ENCODE results near the gene CLIC1.

Gene CLIC1

DNA sequence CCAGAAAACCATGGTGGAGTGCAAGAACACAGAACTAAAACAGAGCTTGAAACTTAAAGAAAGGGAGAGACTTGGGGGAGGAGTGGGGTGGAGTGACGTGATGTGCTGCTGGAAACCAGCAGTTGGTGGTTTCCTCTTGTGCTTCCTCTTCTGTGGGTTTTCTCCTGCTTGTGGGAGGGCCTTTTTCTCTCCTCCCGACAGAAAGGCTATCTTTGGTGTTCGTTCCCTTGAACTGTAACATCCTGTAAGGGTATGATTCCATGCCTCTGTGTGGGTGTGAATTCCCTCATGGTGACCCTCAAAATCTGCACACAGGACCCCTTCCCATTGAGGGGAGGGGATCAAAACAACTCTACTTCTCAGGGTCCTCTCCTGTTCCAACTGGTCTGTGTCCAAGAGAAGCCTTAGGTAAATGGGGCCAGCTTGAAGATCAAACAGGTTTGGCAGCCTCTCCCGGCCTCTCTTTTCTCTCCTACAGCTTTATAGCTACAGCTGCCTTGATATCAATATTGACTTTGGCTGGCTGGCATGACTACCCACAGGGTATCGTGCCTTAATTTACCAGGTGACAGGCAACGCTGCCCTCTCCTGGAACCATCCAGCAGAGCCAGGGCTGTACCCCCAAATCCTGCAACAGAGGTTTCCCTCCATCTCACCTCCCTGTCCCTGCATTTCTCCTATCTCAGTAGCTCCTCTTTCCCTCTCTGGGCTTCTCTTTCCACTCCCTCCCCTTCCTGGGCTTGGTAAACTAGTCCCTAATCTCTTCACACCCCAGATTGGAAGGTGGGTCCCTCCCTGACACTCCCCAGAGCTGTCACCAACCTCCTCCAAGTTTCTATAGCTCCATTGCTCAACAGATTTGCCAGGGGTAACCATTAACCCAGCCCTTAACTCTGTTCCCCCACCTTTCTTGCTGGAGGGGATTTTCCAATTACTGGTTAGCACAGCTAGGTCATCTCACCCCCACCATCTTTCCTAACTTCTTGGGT, 2.0 kb upstream of the CLIC1 start:
- DNase-seq = no peak

DNA sequence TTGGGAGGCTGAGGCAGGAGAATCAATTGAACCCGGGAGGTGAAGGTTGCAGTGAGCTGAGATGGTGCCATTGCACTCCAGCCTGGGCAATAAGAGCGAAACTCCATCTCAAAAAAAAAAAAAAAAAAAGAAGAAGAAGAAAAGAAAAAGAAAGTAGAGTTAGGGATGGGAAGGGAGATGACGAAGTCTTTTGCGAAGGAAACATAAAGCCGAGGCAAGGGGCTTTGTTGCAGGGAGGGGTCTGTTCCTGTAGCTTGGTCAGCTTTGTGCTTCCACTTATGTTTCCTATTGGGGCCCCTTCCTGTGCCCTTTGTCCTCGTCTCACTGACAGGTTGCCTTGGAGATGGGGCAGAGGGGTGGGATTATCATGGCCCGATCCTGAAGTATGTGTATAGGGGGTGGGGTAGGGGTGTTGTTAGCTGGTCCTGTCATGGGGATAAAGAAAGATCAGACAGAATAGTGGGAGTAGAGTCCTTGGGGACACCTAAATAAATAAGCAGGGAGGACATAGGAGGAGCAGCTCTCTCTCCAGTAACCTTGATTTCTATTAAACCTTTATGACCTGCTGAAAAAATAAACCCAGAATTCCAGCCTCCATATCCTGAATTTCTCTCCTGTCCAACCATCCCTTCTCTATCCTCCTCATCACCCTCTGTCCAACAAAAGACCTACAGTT, 1.1 kb upstream of the CLIC1 start:
- DNase-seq = no peak

DNA sequence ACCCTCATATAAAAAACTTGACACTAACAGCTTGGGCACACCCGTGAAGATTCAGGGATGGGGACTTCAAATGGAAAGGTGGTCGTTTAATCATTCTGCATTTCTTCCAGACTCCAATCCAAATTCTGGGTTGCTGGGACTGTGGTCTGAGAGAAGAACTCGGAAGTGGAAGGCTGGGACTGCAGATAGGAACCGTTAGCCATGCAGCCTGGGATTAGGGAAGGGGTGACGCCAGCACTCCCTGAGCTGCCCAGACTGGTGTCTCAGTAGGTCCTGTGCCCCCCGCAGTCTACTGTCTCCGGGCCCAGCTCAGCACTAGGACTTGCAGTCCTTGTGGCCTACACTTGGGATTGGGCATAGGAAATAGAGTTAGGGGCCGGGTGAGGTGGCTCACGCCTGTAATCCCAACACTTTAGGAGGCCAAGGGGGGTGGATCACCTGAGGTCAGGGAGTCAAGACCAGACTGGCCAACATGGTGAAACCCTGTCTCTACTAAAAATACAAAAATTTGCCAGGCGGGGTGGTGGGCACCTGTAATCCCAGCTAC, 511 bp upstream of the CLIC1 start:
- DNase-seq = no peak

DNA sequence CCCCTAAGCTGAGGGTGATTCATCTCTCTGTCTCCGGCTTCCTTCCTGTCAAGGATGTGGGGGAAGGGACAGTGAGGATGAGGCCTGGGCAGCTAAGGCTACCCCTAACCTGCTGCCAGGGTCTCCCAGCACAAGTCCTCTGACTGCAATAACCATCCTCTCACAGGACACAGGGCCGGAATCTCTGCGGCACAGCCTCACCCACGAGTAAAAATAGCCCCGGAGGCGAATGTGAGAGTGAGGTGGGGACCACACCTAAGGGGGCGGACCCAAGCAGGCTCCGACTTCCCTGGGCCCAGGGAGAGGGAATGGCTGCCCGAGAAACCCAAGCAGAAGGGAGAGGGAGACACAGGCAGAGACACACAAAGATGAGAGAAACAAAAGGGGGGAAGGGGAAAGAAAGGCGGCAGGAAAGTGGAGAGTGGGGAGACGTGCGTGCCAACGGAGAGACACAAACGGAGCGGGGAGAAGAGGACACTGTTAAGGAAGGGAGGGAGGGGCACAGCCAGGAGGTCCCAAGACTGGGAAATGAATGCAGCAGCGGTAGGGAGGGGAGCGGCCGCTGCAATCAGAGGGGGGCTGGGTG, 1.4 kb downstream of the CLIC1 start:
- no peak for DNase-seq

DNA sequence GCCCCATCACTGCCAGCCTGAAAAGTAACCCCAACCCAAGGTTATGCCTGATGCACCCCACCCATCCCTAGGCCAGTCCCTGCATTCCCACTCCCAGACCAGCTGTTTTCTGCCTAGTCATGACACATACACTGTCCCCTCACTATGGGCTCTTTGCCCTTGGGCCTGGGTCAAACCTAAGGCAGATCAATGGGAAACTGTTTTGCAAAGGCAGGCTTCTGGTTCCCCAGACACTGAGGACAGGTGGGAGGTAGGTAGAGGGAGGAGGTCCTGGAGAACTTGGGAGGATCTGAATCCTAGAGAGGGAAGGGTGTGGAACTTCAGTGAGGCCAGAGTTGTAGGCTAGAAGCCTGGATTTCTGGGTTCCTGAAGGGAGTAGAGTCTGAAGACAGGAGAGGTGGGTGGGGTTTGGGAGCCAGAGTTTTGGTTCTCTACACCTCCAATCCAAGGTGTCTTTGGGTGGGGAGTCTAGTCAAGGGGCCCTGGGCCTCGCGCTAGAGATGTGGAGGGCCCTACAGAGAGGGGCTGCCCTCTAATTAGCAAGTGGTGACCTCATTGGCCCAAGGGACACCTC, 2.0 kb downstream of the CLIC1 start:
- no peak for DNase-seq

DNA sequence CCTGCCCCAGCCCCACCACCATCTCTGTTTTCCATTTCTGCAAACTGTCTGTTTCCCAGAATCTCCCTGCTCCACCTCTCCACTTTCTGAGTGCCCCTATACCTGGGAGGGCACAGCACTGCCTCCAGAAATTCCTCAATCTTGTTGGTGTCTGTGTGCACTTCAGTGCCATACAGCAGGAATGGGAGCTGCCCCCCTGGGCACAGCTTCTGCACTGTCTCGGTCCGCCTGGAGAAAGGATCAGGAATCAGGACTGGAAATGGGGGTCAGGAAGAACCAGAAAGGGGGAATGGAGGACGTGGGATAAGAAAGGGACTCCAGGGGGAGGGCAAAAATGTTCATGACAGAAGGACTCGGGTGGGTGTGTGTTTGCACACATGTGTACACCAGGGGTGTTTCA, 2.6 kb downstream of the CLIC1 start:
- DNase-seq = no peak

DNA sequence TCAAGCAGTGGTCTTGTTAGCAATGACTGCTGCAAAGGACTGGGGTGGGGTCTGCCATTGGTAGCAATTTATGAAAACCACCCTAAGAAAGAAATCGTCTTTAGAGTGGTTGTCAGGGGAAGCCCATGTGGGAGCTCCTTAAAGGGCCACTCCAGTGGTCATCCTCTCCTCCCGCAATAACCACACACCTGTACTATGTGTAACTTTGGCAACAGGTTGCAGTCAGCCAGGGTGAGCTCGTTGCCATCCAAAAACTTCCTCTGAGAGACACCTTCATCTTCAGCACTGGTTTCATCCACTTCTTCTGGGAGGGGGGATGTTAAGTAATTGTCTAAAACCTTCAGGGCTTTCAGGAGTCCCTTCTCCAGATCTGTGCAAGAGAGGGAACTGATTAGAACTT, 4.3 kb downstream of the CLIC1 start:
- DNase-seq = no peak

DNA sequence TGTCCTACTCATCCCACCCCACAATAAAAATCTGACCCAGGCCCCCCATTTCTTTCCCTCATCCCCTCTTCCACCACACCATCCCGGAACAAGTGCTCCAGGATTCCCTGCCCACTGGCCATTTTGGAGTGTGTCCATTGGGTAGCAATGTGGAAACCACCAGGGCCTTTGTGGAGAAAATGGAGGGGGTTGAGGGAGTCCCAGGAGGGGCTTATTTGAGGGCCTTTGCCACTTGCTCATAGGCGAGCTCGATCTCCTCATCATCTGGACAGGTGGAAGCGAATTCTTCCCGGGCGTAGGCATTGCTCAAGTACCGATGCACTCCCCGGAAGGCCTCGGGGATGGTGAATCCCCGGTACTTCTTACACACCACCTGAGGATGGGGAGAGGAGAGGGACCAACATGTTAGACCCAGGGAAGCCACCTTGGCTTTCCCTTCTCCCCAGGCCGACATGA, 5.7 kb downstream of the CLIC1 start:
- DNase-seq = no peak

DNA sequence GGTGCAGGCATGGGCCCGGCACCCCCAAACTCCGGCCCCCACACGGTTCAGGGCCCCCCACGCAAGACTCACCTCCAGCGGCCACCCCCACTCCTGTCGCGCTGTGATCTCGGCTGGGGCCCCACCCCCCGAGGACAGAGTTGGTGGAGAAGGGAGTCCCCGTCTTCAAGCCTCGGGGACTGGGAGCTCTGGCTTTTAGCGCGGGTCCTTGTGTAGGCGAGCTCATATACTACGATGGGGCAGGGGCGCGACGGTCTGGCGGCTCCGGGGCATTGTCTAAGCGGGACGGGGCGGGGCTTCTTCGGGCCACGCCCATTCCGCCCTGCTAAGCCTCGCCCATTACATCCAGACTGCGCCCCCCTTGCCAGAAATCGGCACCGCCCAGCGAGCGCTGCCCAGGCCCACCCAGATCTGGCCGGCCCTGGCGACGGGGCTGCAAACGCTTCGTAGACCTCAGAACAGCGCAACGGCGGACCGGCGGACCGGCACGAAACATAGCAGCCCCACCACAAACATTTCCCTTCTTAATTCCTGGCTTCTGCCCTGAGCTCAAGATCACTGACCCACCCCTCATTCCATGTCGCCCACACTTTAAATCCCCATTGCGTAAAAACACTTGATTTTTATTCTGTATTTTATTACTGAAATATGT, 6.2 kb downstream of the CLIC1 start:
- peak; percentile 47 for DNase-seq

DNA sequence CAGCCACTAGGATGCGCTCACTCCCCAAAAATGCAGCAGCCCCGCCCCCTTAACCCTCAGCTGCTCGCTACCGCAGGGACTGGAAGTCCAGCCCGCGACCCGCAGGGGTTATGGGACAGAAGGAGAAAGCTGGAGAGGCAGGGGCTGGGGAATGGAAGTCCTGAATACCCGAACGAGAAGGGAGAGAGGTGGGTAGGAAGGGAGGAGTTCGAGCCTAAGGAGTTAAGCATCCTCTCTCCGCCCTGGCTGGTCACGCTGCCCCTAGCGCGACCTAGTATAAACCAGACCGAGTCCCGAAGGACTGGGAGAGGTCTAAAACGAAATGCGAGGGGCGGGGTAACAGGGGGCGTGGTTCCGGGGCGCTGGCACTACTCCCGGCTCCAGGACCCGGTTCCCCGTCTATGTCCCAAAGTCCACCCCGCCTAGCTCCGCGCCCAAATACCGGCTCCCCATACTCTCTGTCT, 6.8 kb downstream of the CLIC1 start:
- no peak for DNase-seq

DNA sequence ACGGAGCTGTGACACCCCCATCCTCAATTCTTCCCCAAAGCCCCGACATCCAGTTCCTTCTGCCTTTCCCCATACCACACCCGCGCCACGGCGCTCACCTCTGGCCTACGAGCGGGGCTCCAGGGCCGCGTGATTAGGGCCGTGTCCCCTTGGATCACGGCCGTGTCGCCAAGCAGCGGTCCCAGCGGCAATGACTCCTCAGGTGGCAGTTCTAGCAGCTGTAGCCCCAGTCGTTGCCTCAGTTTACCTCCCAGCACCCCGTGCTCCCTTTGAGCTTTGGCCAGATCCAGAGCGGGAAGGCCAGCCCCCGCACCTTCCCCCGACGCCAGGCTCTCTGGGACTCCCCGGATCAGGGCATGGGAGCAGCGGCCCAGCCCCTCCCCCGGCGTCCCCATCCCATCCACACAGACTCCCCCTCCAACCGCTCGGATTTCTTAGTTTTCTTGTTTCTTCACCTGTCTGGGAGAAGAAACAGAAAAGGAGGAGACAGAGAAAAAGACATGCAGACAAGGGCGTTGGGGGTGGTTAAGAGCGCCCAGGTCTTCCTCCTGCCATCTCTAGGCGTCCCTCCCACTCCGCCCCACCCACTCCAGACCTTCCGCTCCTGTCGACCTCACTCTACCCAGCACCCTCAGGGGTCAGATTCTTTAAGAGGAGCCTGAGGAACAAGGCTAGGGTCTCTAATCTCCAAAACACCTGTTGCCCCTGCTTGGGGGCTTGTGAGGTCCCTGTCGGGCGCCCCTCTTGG, 7.4 kb downstream of the CLIC1 start, which contains the start of gene DDAH2:
Gene DDAH2, minus strand, starts transcription at position 533 of the 748 bp plus-strand sequence. Its CDS starts 138 bp downstream, at position 395.
- no peak for DNase-seq

DNA sequence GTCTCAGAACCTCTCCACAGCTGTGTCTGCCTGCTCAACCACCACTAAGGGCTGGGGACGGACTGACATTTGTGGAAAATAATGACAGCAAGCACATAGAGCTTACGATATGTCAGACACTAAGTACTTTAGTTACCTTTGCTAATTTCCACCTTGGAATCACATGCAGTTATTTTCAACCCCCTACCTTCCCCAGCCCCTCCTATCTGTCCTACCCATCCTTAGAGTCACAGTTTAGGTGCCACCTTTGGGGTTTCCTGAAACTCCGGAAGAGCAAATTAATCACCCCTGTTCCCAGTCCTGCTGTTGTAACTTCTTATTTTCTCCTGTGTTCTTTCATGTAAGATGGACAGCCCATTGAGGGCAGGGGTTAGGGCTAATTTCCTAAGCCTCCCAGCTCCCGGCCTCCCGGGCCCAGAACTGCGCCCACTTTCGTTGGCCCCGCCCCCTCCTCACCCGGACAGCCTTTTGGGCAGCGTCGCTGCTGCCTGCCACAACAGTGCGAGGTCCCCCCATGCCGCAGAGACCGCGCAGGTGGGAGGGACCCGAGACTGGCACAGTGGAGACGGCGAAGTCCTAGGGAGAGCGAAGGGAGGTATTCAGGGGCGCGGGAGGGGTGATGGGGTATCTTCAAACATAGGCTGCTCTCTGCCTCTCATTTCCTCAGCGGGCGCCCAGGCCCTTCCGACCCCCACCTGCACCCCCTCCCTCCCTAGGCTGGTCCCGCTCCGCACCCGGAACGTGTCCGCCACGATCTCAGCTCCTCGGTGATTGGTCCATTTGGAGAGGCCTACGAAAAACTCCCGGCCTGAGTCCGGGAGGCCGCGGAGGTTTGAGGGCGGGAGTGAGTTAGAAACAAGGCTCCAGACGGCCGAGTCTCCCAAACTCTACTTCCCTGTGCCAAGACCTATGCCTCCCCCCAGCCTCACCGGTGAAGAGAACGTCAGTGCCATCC, 8.3 kb downstream of the CLIC1 start:
- no peak for DNase-seq

DNA sequence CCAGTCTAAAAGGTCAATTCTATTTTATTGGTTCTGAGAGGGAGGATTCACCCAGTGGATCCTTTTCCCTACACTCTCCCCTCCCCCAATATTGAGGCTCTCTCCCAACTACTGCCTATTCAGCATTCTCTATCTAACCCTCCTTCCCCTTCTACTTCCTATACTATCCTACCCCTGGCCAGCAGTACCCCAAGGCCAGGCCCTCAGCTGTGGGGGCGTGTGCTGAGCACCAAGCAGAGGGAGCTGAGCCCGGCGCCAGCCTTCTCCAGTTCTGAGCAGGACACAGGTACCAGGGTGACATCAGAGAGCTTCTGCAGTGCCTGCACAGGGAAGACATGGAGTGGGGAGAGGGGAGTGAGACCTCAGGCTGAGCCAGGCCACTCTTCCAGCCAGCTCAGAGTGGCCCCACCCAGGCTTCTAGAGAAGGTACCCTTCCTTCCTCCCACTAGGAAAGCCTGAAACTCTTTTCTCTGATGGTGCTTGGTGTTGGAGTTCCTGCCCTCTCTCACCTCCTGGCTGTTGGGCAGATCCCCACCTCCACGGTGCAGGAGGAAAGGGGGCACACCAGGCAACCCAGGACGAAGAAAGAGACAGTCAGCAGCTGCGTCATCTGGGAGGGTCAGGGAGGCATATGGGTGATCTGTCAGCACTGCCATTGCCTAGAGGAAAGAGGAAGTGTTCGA, 9.2 kb downstream of the CLIC1 start:
- no peak for DNase-seq

DNA sequence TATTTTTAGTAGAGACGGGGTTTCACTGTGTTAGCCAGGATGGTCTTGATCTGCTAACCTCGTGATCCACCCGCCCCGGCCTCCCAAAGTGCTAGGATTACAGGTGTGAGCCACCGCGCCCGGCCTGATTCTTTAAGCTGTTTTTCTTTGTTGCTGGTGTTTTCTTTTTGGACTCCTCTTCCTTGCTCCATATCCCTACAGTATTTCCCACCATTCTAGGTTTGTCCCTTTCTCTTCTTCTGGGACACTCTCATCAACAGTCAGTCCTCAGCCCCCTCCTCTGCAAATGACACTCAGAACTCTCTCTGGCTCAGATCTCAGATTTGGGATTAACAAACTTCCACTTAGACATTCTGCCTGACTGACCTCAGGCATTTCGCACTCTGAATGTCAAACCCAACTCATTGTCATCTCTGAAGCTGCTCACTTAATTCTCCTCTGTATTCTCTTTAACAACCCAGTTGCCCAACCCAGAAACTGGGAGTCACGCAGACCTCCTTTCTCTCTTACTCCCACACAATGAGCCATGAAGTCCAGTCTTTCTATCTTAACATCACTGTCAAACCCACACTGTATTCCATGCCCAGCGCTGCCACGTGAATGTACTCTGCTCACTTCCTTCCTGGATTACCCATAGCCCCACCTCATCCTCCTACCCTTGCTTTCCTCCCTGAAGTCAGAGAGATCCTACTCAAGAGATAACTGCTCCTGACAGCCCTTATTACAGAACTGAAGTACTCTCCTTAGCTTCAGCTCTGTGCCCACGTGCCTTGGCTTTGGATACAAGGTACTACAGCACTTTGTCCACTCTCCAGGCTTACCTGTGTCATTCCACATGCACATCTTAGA, 10.6 kb downstream of the CLIC1 start:
- DNase-seq = no peak

DNA sequence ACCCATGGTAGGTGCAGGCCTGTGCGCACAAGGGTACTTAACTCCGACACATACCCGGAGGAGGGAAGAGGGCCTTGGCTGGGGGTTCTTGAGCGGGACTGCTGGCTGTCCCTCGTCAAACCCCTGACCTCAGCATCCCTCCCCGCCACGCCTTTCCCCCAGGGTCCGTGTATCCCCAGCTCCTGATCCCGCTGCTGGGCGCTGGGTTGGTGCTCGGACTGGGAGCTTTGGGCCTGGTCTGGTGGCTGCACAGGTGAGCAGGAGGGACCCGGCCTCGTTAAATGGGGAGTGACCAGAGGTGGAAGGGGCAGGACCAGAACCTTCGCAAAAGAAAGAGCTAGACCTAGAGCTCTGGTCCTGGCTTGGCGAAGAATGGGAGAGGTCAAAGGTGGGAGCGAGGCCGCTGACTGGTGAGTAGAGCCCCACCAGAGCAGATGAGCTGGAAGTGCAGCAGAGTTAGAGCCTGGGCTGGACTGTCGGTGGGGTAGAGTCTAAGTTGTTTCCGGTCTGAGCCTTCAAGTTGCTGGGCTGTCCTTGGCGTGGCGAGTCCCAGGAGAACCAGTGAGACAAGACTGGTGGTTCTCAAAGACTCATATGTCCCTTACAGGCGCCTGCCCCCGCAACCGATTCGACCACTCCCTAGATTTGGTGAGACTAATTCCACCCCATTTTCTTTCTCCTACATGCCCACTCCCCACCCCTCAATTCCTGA, 12.2 kb downstream of the CLIC1 start:
- no peak for DNase-seq

DNA sequence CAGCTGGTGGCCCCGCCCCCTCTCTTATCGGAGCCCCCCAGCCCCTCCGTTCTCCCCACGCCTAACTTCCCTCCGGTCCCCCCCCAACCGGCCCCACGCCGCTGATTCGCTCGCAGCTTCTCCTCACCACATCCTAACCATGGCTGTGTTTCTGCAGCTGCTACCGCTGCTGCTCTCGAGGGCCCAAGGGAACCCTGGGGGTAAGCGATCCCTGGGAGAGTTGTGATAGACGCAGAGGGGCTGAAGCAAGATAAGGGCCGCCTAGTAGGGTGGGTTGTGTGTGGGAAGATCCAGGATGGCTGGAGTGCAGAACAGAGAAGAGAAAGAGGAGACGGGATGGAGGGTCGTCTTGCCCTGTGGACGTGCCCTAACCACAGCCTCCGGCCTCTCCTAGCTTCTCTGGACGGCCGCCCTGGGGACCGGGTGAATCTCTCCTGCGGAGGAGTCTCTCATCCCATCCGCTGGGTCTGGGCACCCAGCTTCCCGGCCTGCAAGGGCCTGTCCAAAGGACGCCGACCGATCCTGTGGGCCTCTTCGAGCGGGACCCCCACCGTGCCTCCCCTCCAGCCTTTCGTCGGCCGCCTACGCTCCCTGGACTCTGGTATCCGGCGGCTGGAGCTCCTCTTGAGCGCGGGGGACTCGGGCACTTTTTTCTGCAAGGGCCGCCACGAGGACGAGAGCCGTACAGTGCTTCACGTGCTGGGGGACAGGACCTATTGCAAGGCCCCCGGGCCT, 12.9 kb downstream of the CLIC1 start, which contains the start of gene MPIG6B:
Gene MPIG6B, plus strand, starts transcription at position 129 of the 735 bp plus-strand sequence. Its CDS starts 11 bp downstream, at position 140.
- no peak for DNase-seq

DNA sequence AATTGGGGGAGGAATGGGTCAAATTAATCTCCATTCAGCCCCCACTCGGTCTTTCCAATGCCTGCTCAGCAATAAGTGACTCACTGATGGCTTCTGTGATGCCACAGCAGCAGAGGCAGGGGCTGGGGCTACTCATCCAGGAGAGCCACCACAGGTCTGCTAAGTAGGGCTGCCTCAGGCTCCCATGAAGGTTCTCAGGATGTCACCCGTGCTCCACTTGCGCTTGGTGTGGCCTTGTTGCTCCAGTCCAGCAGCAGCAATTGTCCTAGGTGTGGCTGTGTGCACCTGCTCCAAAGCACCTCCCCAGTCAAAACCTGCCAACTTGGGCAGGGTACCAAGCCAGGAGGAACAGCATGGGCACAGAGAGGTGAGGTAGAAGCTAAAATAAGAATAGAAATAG, 14.2 kb downstream of the CLIC1 start:
- no peak for DNase-seq
